Neural cell (in vitro differentiated cells): ENCODE measurements around the gene KCNMB2. TPM values are rescaled to one million over a fixed set of nuclear protein-coding genes. Genes with fewer than 3 reads are reported as not detected.

Experiments
- H2AFZ ChIP-seq: fragments of 200-600, 300-800 bp; sonication (generic), shearing (Covaris generic); 2 replicates; pipeline ENCODE4 v1.6.0; 2014; ENCODE audit warnings: low read depth, mild to moderate bottlenecking, antibody characterized with exemption, low read length, moderate library complexity
- H3F3A ChIP-seq: fragments of 200-600 bp; shearing (Covaris generic); 2 replicates; pipeline ENCODE4 v1.6.1; 2016; ENCODE audit warnings: mild to moderate bottlenecking, moderate library complexity, mixed read lengths, antibody characterized with exemption, low read length; ENCODE audit not compliant: insufficient read depth, poor library complexity, severe bottlenecking
- H3K27ac ChIP-seq: fragments of 200-600, 300-800 bp; sonication (generic), shearing (Covaris generic); 2 replicates; pipeline ENCODE4 v1.5.1; 2014; ENCODE audit warnings: mild to moderate bottlenecking, low read length, moderate library complexity
- H3K27me3 ChIP-seq: fragments of 300-800, 200-600 bp; sonication (generic), shearing (Covaris generic); 2 replicates; pipeline ENCODE4 v1.6.0; 2014; ENCODE audit warnings: mild to moderate bottlenecking, low read depth, low read length, moderate library complexity; ENCODE audit not compliant: insufficient read depth
- H3K36me3 ChIP-seq: fragments of 300-800, 200-600 bp; sonication (generic), shearing (Covaris generic); 2 replicates; pipeline ENCODE4 v1.5.1; 2014; ENCODE audit warnings: mild to moderate bottlenecking, antibody characterized with exemption, low read length, moderate library complexity; ENCODE audit not compliant: insufficient read depth
- H3K4me2 ChIP-seq: fragments of 300-800, 200-600 bp; sonication (generic), shearing (Covaris generic); 2 replicates; pipeline ENCODE4 v1.6.0; 2014; ENCODE audit warnings: mild to moderate bottlenecking, low read length
- H3K4me3 ChIP-seq: fragments of 300-800, 200-600 bp; sonication (generic), shearing (Covaris generic); 2 replicates; pipeline ENCODE4 v1.5.1; 2014; ENCODE audit warnings: mild to moderate bottlenecking, low read length, moderate library complexity
- H3K79me2 ChIP-seq: fragments of 200-600 bp; shearing (Covaris generic); replicated peaks from 2 replicates; pipeline ENCODE4 v1.6.0; 2014; ENCODE audit warnings: mild to moderate bottlenecking, low read length, moderate library complexity; ENCODE audit not compliant: insufficient read depth
- H3K9ac ChIP-seq: fragments of 300-800, 200-600 bp; sonication (generic), shearing (Covaris generic); 2 replicates; pipeline ENCODE4 v1.6.1; 2016; ENCODE audit warnings: mild to moderate bottlenecking, low read length, mixed read lengths
- H3K9me2 ChIP-seq: fragments of 200-600 bp; shearing (Covaris generic); 2 replicates; pipeline ENCODE4 v1.6.1; 2016; ENCODE audit warnings: mild to moderate bottlenecking, low read length, mixed read lengths; ENCODE audit not compliant: insufficient read depth
- H3K9me3 ChIP-seq: fragments of 200-600, 300-800 bp; sonication (generic), shearing (Covaris generic); 2 replicates; pipeline ENCODE4 v1.6.1; 2016; ENCODE audit warnings: mild to moderate bottlenecking, mixed run types, low read length, moderate library complexity, mixed read lengths
- H4K20me1 ChIP-seq: fragments of 200-600 bp; shearing (Covaris generic); 2 replicates; pipeline ENCODE4 v1.6.1; 2016; ENCODE audit warnings: mild to moderate bottlenecking, mixed run types; ENCODE audit not compliant: insufficient read depth
- EP300 ChIP-seq: fragments of 450-650 bp; conservative IDR thresholded peaks from 2 replicates; pipeline ENCODE4 v1.6.1; 2014; ENCODE audit warnings: antibody characterized with exemption, mild to moderate bottlenecking, moderate library complexity; ENCODE audit not compliant: poor library complexity, severe bottlenecking
- EZH2 ChIP-seq: fragments of 200-600, 300-800 bp; shearing (Covaris generic), sonication (generic); IDR thresholded peaks from 2 replicates; pipeline ENCODE4 v1.6.1; 2014; ENCODE audit warnings: antibody characterized with exemption, low read length, borderline replicate concordance, mild to moderate bottlenecking; ENCODE audit not compliant: insufficient read depth, poor library complexity, severe bottlenecking
- MXI1 ChIP-seq: fragments of 450-650 bp; conservative IDR thresholded peaks from 2 replicates; pipeline ENCODE4 v1.6.1; 2014; ENCODE audit warnings: antibody characterized with exemption, mild to moderate bottlenecking; ENCODE audit not compliant: poor library complexity, severe bottlenecking
- POLR2AphosphoS5 ChIP-seq: IDR thresholded peaks from 2 replicates; pipeline ENCODE4 v1.6.1; 2012
- RAD21 ChIP-seq: fragments of 450-650 bp; conservative IDR thresholded peaks from 2 replicates; pipeline ENCODE4 v1.6.1; 2014; ENCODE audit warnings: antibody characterized with exemption, mild to moderate bottlenecking, moderate library complexity
- SMC3 ChIP-seq: fragments of 450-650 bp; conservative IDR thresholded peaks from 2 replicates; pipeline ENCODE4 v1.6.1; 2014; ENCODE audit warnings: antibody characterized with exemption, mild to moderate bottlenecking, moderate library complexity; ENCODE audit not compliant: poor library complexity
- TAF1 ChIP-seq: IDR thresholded peaks from 2 replicates; pipeline ENCODE4 v1.6.1; 2012; ENCODE audit warnings: low read depth
- polyA plus RNA-seq: library from polyadenylated mRNA; depleted of rRNA; stranded (reverse); fragments of >200 nt; gene quantifications from 2 replicates; pipeline ENCODE4 v1.2.3, GENCODE V29; 2014
- TF ChIP-seq, protein P1 (sequence below): IDR thresholded peaks from 2 replicates; pipeline ENCODE4 v1.6.1; 2012; ENCODE audit warnings: borderline replicate concordance
- TF ChIP-seq, protein P2 (sequence below): fragments of 450-650 bp; IDR thresholded peaks from 2 replicates; pipeline ENCODE4 v1.5.1; 2014; ENCODE audit warnings: antibody characterized with exemption, mild to moderate bottlenecking, moderate library complexity; ENCODE audit not compliant: poor library complexity, severe bottlenecking

Gene KCNMB2
- polyA plus RNA-seq, 1 donor from 2014 or later, result 0.93 TPM

DNA sequence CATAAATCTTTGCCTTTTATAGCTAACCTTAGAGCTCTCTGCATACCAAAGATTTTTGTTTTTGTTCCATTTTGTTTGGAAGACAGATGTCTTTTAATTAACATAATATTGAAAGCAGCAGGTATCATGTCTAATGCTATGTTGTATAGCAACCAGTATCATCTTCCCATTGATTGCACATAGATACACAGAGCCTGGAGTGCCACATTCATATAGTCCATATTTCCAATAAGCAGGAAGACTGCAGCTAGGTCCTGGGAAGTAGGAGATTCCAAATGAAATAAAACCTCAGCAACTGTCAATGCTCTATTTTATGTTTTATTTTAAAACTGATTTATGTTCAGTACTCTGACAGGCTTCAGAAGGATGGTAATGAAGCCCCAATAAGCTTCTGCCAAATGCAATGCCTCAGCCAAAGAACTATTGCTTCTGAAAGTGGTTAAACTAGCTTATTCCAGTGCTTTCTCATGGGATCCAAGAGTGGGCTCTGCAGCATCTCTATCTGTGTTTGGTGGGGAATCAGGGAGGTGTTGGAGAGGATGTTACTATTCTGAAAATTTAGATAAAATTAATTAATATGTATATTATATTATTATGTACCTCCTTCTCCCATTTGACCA lies 6.5 kb upstream of the KCNMB2 start:
- TF ChIP-seq TAF1 (no peak), MXI1 (no peak), RAD21 (no peak), EZH2 (no peak), EP300 (no peak), POLR2AphosphoS5 (no peak)
- TF ChIP-seq, protein P1, sequence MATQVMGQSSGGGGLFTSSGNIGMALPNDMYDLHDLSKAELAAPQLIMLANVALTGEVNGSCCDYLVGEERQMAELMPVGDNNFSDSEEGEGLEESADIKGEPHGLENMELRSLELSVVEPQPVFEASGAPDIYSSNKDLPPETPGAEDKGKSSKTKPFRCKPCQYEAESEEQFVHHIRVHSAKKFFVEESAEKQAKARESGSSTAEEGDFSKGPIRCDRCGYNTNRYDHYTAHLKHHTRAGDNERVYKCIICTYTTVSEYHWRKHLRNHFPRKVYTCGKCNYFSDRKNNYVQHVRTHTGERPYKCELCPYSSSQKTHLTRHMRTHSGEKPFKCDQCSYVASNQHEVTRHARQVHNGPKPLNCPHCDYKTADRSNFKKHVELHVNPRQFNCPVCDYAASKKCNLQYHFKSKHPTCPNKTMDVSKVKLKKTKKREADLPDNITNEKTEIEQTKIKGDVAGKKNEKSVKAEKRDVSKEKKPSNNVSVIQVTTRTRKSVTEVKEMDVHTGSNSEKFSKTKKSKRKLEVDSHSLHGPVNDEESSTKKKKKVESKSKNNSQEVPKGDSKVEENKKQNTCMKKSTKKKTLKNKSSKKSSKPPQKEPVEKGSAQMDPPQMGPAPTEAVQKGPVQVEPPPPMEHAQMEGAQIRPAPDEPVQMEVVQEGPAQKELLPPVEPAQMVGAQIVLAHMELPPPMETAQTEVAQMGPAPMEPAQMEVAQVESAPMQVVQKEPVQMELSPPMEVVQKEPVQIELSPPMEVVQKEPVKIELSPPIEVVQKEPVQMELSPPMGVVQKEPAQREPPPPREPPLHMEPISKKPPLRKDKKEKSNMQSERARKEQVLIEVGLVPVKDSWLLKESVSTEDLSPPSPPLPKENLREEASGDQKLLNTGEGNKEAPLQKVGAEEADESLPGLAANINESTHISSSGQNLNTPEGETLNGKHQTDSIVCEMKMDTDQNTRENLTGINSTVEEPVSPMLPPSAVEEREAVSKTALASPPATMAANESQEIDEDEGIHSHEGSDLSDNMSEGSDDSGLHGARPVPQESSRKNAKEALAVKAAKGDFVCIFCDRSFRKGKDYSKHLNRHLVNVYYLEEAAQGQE, result peak; percentile 63
- TF ChIP-seq, protein P2, sequence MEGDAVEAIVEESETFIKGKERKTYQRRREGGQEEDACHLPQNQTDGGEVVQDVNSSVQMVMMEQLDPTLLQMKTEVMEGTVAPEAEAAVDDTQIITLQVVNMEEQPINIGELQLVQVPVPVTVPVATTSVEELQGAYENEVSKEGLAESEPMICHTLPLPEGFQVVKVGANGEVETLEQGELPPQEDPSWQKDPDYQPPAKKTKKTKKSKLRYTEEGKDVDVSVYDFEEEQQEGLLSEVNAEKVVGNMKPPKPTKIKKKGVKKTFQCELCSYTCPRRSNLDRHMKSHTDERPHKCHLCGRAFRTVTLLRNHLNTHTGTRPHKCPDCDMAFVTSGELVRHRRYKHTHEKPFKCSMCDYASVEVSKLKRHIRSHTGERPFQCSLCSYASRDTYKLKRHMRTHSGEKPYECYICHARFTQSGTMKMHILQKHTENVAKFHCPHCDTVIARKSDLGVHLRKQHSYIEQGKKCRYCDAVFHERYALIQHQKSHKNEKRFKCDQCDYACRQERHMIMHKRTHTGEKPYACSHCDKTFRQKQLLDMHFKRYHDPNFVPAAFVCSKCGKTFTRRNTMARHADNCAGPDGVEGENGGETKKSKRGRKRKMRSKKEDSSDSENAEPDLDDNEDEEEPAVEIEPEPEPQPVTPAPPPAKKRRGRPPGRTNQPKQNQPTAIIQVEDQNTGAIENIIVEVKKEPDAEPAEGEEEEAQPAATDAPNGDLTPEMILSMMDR, result no peak
- Histone ChIP-seq H3K36me3 (no peaks in the 10 kb centered on the region), H3K4me3 (no peak overlapping the region), H2AFZ (no peak overlapping the region), H3K79me2 (no peaks in the 10 kb centered on the region), H3F3A (no peaks in the 10 kb centered on the region), H3K4me2 (no peak overlapping the region), H3K9ac (no peak overlapping the region), H3K9me3 (no peaks in the 10 kb centered on the region), H3K9me2 (no peaks in the 10 kb centered on the region), H4K20me1 (no peaks in the 10 kb centered on the region), H3K27me3 (no peaks in the 10 kb centered on the region), H3K27ac (no peak overlapping the region)

DNA sequence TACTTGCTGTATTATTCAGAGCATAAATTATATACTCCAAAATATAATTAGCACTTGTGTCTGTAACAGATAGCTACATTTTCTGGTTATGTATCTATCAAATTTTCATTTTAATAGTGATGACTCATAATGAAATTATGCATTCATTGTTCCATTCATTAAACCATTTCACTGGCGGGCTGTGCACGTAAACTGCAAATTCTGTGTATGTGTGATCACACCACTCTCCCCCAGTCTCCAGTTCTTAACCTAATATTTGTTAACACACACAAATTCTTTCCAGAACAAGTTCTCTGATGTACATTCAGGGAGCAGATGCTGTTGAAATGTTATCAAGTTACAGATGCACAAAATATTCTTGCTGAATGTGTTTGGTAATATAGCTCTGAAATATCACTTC lies 3.8 kb upstream of the KCNMB2 start:
- Histone ChIP-seq H3K4me2 (no peak overlapping the region), H3K9ac (no peak overlapping the region), H3K27ac (no peak overlapping the region), H3K79me2 (no peaks in the 10 kb centered on the region), H3K36me3 (no peaks in the 10 kb centered on the region), H3K27me3 (no peaks in the 10 kb centered on the region), H3K4me3 (no peak overlapping the region), H3K9me3 (no peaks in the 10 kb centered on the region), H4K20me1 (no peaks in the 10 kb centered on the region), H2AFZ (no peak overlapping the region), H3K9me2 (no peaks in the 10 kb centered on the region), H3F3A (peaks cover 7% of the 10 kb centered on the region)
- TF ChIP-seq, protein P2, result no peak
- TF ChIP-seq RAD21 (no peak), MXI1 (no peak), SMC3 (no peak), POLR2AphosphoS5 (no peak), EP300 (no peak), EZH2 (no peak), TAF1 (no peak)
- TF ChIP-seq, protein P1, result no peak
